ENCODE results near the gene CORO6. TPM values are rescaled to one million over a fixed set of nuclear protein-coding genes. Genes with fewer than 3 reads are reported as not detected.

The CORO6 gene
- polyA plus RNA-seq, 1 donor (not counting 4 experiments of a cell fraction or from before 2014, with no cell fraction given): 20.5 TPM

GRCh38 chr17:29578626-29579485 lies 43.9 kb downstream of the CORO6 start:
- dilution Hi-C loops (cut with MboI; ENCODE audit: extremely low pct_ligation_motif_present, low sequenced_read_pairs): no loop called here
- no peak overlapping the region for H3K27ac ChIP-seq (ENCODE audit: control insufficient read depth, insufficient read depth, low read length)
- H3K4me1 ChIP-seq (ENCODE audit: control insufficient read depth, extremely low read depth, insufficient read depth, low read length): peaks cover 33% of the 10 kb centered on the region
- DNase-seq (ENCODE audit: low read depth, low spot score) (no peak), FAIRE-seq (no peak)
- H4K20me1 ChIP-seq (ENCODE audit: control insufficient read depth, extremely low read depth, insufficient read depth, low read length): peaks cover 14% of the 10 kb centered on the region
- peaks cover 20% of the 10 kb centered on the region for H3K79me2 ChIP-seq (ENCODE audit: control insufficient read depth, insufficient read depth, low read length)
- TF ChIP-seq EZH2 (IDR thresholded peaks at IDR 0.05; ENCODE audit: low read length): no peak
- TF ChIP-seq, protein P1, sequence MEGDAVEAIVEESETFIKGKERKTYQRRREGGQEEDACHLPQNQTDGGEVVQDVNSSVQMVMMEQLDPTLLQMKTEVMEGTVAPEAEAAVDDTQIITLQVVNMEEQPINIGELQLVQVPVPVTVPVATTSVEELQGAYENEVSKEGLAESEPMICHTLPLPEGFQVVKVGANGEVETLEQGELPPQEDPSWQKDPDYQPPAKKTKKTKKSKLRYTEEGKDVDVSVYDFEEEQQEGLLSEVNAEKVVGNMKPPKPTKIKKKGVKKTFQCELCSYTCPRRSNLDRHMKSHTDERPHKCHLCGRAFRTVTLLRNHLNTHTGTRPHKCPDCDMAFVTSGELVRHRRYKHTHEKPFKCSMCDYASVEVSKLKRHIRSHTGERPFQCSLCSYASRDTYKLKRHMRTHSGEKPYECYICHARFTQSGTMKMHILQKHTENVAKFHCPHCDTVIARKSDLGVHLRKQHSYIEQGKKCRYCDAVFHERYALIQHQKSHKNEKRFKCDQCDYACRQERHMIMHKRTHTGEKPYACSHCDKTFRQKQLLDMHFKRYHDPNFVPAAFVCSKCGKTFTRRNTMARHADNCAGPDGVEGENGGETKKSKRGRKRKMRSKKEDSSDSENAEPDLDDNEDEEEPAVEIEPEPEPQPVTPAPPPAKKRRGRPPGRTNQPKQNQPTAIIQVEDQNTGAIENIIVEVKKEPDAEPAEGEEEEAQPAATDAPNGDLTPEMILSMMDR (optimal IDR thresholded peaks at IDR 0.05 in 1 of 3, IDR thresholded peaks at IDR 0.05 in 1 of 3, conservative IDR thresholded peaks at IDR 0.05 in 1 of 3; ENCODE audit: extremely low read depth in 1 of 3, insufficient read depth in 2 of 3, low read length in 3 of 3): no peak
- peaks cover 6% of the 10 kb centered on the region for H3K9me1 ChIP-seq (ENCODE audit: control insufficient read depth, extremely low read depth, insufficient read depth, low read length)
- no peak overlapping the region for H3K4me3 ChIP-seq (ENCODE audit: control insufficient read depth in 2 of 3, extremely low read depth in 1 of 3, insufficient read depth in 2 of 3, low read depth in 1 of 3, low read length in 3 of 3)
- no peak overlapping the region for H3K4me2 ChIP-seq (ENCODE audit: control insufficient read depth, extremely low read depth, insufficient read depth, low read depth, low read length)
- H3K36me3 ChIP-seq (ENCODE audit: control insufficient read depth in 2 of 2, extremely low read depth in 1 of 2, insufficient read depth in 2 of 2, low read length in 2 of 2): peaks cover 50 to 54% of the 10 kb centered on the region in 2 experiments
- H3K9me3 ChIP-seq (ENCODE audit: control insufficient read depth, low read depth, low read length): no peaks in the 10 kb centered on the region
- H2AFZ ChIP-seq (ENCODE audit: control insufficient read depth, low read length): no peak overlapping the region
- H3K9ac ChIP-seq (ENCODE audit: control insufficient read depth, extremely low read depth, insufficient read depth, low read length): no peak overlapping the region
- H3K27me3 ChIP-seq (ENCODE audit: control insufficient read depth, extremely low read depth, insufficient read depth, low read length): no peaks in the 10 kb centered on the region

GRCh38 chr17:29577385-29578211 lies 45.1 kb downstream of the CORO6 start:
- H3K9ac ChIP-seq (ENCODE audit: control insufficient read depth, extremely low read depth, insufficient read depth, low read length): no peak overlapping the region
- FAIRE-seq: no peak
- no peak overlapping the region for H3K27ac ChIP-seq (ENCODE audit: control insufficient read depth, insufficient read depth, low read length)
- no peaks in the 10 kb centered on the region for H3K9me3 ChIP-seq (ENCODE audit: control insufficient read depth, low read depth, low read length)
- DNase-seq (ENCODE audit: low read depth, low spot score): no peak
- no peaks in the 10 kb centered on the region for H3K27me3 ChIP-seq (ENCODE audit: control insufficient read depth, extremely low read depth, insufficient read depth, low read length)
- H3K4me1 ChIP-seq (ENCODE audit: control insufficient read depth, extremely low read depth, insufficient read depth, low read length): peaks cover 20% of the 10 kb centered on the region
- H3K9me1 ChIP-seq (ENCODE audit: control insufficient read depth, extremely low read depth, insufficient read depth, low read length): peaks cover 4% of the 10 kb centered on the region
- no peak overlapping the region for H3K4me2 ChIP-seq (ENCODE audit: control insufficient read depth, extremely low read depth, insufficient read depth, low read depth, low read length)
- dilution Hi-C loops (cut with MboI; ENCODE audit: extremely low pct_ligation_motif_present, low sequenced_read_pairs): no loop called here
- no peak overlapping the region for H2AFZ ChIP-seq (ENCODE audit: control insufficient read depth, low read length)
- TF ChIP-seq, protein P1 (optimal IDR thresholded peaks at IDR 0.05 in 1 of 3, IDR thresholded peaks at IDR 0.05 in 1 of 3, conservative IDR thresholded peaks at IDR 0.05 in 1 of 3; ENCODE audit: extremely low read depth in 1 of 3, insufficient read depth in 2 of 3, low read length in 3 of 3): no peak
- TF ChIP-seq EZH2 (IDR thresholded peaks at IDR 0.05; ENCODE audit: low read length): no peak
- H3K79me2 ChIP-seq (ENCODE audit: control insufficient read depth, insufficient read depth, low read length): peaks cover 10% of the 10 kb centered on the region
- H3K4me3 ChIP-seq (ENCODE audit: control insufficient read depth in 2 of 3, extremely low read depth in 1 of 3, insufficient read depth in 2 of 3, low read depth in 1 of 3, low read length in 3 of 3): no peak overlapping the region
- H4K20me1 ChIP-seq (ENCODE audit: control insufficient read depth, extremely low read depth, insufficient read depth, low read length): peaks cover 9% of the 10 kb centered on the region
- H3K36me3 ChIP-seq (ENCODE audit: control insufficient read depth in 2 of 2, extremely low read depth in 1 of 2, insufficient read depth in 2 of 2, low read length in 2 of 2): peaks cover 42 to 56% of the 10 kb centered on the region in 2 experiments

Data from keratinocyte (primary cell).